Mammary epithelial cell (primary cell): Measurements from ENCODE around the gene CDR2.

ENCODE experiments used
- EZH2 ChIP-seq: IDR thresholded peaks from 2 replicates; pipeline ENCODE4 v1.6.1; 2012; ENCODE audit warnings: low read length, inconsistent platforms, borderline replicate concordance
- TF ChIP-seq, protein P1 (sequence below), 2 donors: IDR thresholded peaks in 1 of 2; conservative IDR thresholded peaks in 1 of 2; 2 replicates each; pipeline ENCODE4 v1.5.1; 2011 to 2012; ENCODE audit warnings: inconsistent platforms in 2 of 2, low read length in 2 of 2, mild to moderate bottlenecking in 2 of 2, control low read depth in 1 of 2, low read depth in 1 of 2; ENCODE audit not compliant: insufficient read depth in 1 of 2; ENCODE audit errors: extremely low read depth in 1 of 2

GRCh38 chr16:22314661-22315626, 59.5 kb downstream of the CDR2 start:
- TF ChIP-seq, protein P1, sequence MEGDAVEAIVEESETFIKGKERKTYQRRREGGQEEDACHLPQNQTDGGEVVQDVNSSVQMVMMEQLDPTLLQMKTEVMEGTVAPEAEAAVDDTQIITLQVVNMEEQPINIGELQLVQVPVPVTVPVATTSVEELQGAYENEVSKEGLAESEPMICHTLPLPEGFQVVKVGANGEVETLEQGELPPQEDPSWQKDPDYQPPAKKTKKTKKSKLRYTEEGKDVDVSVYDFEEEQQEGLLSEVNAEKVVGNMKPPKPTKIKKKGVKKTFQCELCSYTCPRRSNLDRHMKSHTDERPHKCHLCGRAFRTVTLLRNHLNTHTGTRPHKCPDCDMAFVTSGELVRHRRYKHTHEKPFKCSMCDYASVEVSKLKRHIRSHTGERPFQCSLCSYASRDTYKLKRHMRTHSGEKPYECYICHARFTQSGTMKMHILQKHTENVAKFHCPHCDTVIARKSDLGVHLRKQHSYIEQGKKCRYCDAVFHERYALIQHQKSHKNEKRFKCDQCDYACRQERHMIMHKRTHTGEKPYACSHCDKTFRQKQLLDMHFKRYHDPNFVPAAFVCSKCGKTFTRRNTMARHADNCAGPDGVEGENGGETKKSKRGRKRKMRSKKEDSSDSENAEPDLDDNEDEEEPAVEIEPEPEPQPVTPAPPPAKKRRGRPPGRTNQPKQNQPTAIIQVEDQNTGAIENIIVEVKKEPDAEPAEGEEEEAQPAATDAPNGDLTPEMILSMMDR (conservative IDR thresholded peaks at IDR 0.05 in 1 of 2, IDR thresholded peaks at IDR 0.05 in 1 of 2; ENCODE audit: extremely low read depth in 1 of 2, insufficient read depth in 1 of 2, low read depth in 1 of 2, low read length in 2 of 2) = no peak
- TF ChIP-seq EZH2 = no peak
